Heart left ventricle (tissue), 16 donors: ENCODE measurements around the gene CST7. TPM values are rescaled to one million over a fixed set of nuclear protein-coding genes. Genes with fewer than 3 reads are reported as not detected.

Experiments used
- ATAC-seq, 4 donors: fragments of 200-7000 bp; cut with Tn5 transposase; one replicate each; pipeline ENCODE4 v1.9.1; 2020 to 2022; ENCODE audit warnings: moderate library complexity in 4 of 4, mild to moderate bottlenecking in 3 of 4, moderate number of reproducible peaks in 1 of 4
- DNase-seq, 5 donors: peaks; one replicate each; pipeline ENCODE4 v3.0.0-alpha.2; 2020
- H3K27ac ChIP-seq, 12 donors: fragments of 200-600 bp; sonication (generic) in 4 of 12; one replicate each; pipeline versions ENCODE4 v1.5.0 to v1.8.0; 2016 to 2022; ENCODE audit warnings: mild to moderate bottlenecking in 2 of 12
- H3K27me3 ChIP-seq, 9 donors: fragments of 200-600 bp; sonication (generic) in 2 of 9; one replicate each; pipeline versions ENCODE4 v1.5.1 to v1.8.0; 2016 to 2022; ENCODE audit warnings: mild to moderate bottlenecking in 3 of 9
- H3K36me3 ChIP-seq, 9 donors: fragments of 200-600 bp; sonication (generic) in 2 of 9; one replicate each; pipeline versions ENCODE4 v1.5.0 to v1.8.0; 2018 to 2022; ENCODE audit warnings: mild to moderate bottlenecking in 2 of 9
- H3K4me1 ChIP-seq, 12 donors: fragments of 200-600 bp; sonication (generic) in 4 of 12; one replicate each; pipeline versions ENCODE4 v1.5.0 to v1.8.0; 2016 to 2022; ENCODE audit warnings: mild to moderate bottlenecking in 3 of 12
- H3K4me3 ChIP-seq, 12 donors: fragments of 200-600 bp; sonication (generic) in 4 of 12; one replicate each; pipeline versions ENCODE4 v1.5.0 to v1.8.0; 2017 to 2022; ENCODE audit warnings: mild to moderate bottlenecking in 9 of 12, moderate library complexity in 4 of 12
- H3K9me3 ChIP-seq, 12 donors: fragments of 200-600 bp; sonication (generic) in 4 of 12; one replicate each; pipeline versions ENCODE4 v1.5.0 to v1.8.0; 2016 to 2022; ENCODE audit warnings: mild to moderate bottlenecking in 1 of 12
- CTCF ChIP-seq, 12 donors: fragments of 200-600 bp; sonication (generic) in 4 of 12; IDR thresholded peaks; one replicate each; pipeline versions ENCODE4 v1.5.0 to v1.8.0; 2018 to 2022; ENCODE audit warnings: antibody characterized with exemption in 12 of 12, mild to moderate bottlenecking in 5 of 12
- POLR2A ChIP-seq, 2 donors: fragments of 450-650 bp; IDR thresholded peaks; one replicate each; pipeline ENCODE4 v1.6.1; 2017; ENCODE audit warnings: antibody characterized with exemption in 2 of 2, mild to moderate bottlenecking in 2 of 2, moderate library complexity in 2 of 2
- WGBS, 4 donors: extraction: QIAGEN DNeasy Blood & Tissue Kit in 2 of 4; methylation state at CpG; one replicate each; pipeline versions ENCODE4 v1.1.5 to v1.1.7; 2013 to 2018; 5-methylcytosine and 5-hydroxymethylcytosine counted together
- intact Hi-C, 10 donors: fragments of 100-400 bp; cut with DNase I; formaldehyde crosslinking; loops; one replicate each; pipeline versions ENCODE4 v1.11.1 to v1.14.2; 2022
- polyA plus RNA-seq, 2 donors: library from polyadenylated mRNA; stranded (reverse); fragments of 200-250 nt; gene quantifications; one replicate each; pipeline ENCODE4 v1.2.3, GENCODE V29; 2013
- total RNA-seq, 9 donors: library from RNA; depleted of rRNA in 2 of 9; stranded (reverse); fragments of >200 nt in 2 of 9; fragmentation: NEBNext Ultra II Directional in 3 of 9; extraction: Animal tissue kit (Norgen Biotek cat#: 25700) in 3 of 9; gene quantifications; one replicate each; pipeline versions ENCODE4 v1.1.0 to v1.2.4, GENCODE V29; 2016 to 2023
- donor health status: ischemic (EF 13 %, LVEDD 7.1; RV severe dilation, severe dysfunction).
- donor health status: healthy with polysubstance abuse.
- donor health status: DM: no; HTN: yes; CAD: no.
- donor health status: DM: no; HTN: no; CAD: no.
- donor health status: ischemic (EF 25% LVEDD 6.9; RV normal size, moderate dysfunction).
- donor health status: ischemic (EF 25% LVEDD 5.7; RV mildly dilated, moderate dysfunction).
- donor health status: healthy.
- donor health status: DM: yes; HTN: yes; CAD: no.
- donor health status: ischemic (EF 35%, LVEDD 5.7; RV mildly dilated, moderate dysfunction).
- donor health status: nonischemic (EF 11% LVEDD 7.7; RV severe dilation, severe dysfunction).
- donor health status: DM: yes; HTN: yes; CAD: no.
- donor health status: PGD.
- donor health status: ischemic (EF 29% LVEDD 5.4; RV normal size, mild dysfunction).
- donor health status: nonischemic (EF 23%, LVEDD 6.1; RV moderate dilation, normal function).

Gene CST7
- total and polyA plus RNA-seq, 11 donors: 0.35 to 8.4 (median 1.4) TPM

- no peak for DNase-seq
- WGBS, 4 donors: 76 to 83% (median 78%) methylated on average over 19 to 20 of the region's 20 CpGs
- no peak for ATAC-seq
- Histone ChIP-seq H3K27me3 (no peaks in the 10 kb centered on the region), H3K9me3 (no peaks in the 10 kb centered on the region), H3K27ac (peak overlapping the region in 1 of 12 donors; percentile 32), H3K36me3 (peaks cover 0 to 75% (median 41%) of the 10 kb centered on the region in 9 donors), H3K4me1 (peaks cover 0 to 20% (median 0%) of the 10 kb centered on the region in 12 donors), H3K4me3 (no peak overlapping the region)
- intact Hi-C loops: no loop called here
- TF ChIP-seq POLR2A (IDR thresholded peaks at IDR 0.05): no peak
- no peak for TF ChIP-seq CTCF (IDR thresholded peaks at IDR 0.05)
Measured at GRCh38 chr20:24958506-24959385, 9.7 kb downstream of the CST7 start.

GRCh38 chr20:24959591-24960301, 10.7 kb downstream of the CST7 start:
- Histone ChIP-seq H3K36me3 (peaks cover 0 to 85% (median 49%) of the 10 kb centered on the region in 9 donors), H3K27ac (peak overlapping the region in 2 of 12 donors; percentile 2 to 70), H3K4me1 (peaks cover 0 to 11% (median 0%) of the 10 kb centered on the region in 12 donors), H3K9me3 (no peaks in the 10 kb centered on the region), H3K27me3 (no peaks in the 10 kb centered on the region), H3K4me3 (no peak overlapping the region)
- WGBS, 4 donors: 76 to 82% (median 79%) methylated on average over 11 to 14 of the region's 14 CpGs
- DNase-seq (no peak), ATAC-seq (no peak)
- intact Hi-C loops: loop anchor here in 1 of 10 donors (10.0 kb wide), 1 partner anchor 55 kb away; no protein-coding TSS in a partner anchor
- TF ChIP-seq CTCF (IDR thresholded peaks at IDR 0.05) (no peak), POLR2A (IDR thresholded peaks at IDR 0.05) (no peak)

- ATAC-seq: no peak
- Histone ChIP-seq H3K27me3 (no peaks in the 10 kb centered on the region), H3K27ac (peak overlapping the region in 2 of 12 donors; percentile 2 to 70), H3K9me3 (no peaks in the 10 kb centered on the region), H3K4me1 (peaks cover 0 to 5% (median 0%) of the 10 kb centered on the region in 12 donors), H3K36me3 (peaks cover 0 to 91% (median 55%) of the 10 kb centered on the region in 9 donors), H3K4me3 (no peak overlapping the region)
- TF ChIP-seq POLR2A (IDR thresholded peaks at IDR 0.05) (no peak), CTCF (IDR thresholded peaks at IDR 0.05) (no peak)
- intact Hi-C loops: loop anchor here in 1 of 10 donors (10.0 kb wide), 1 partner anchor 54 kb away; no protein-coding TSS in a partner anchor
- WGBS, 4 donors: 94 to 98% (median 95%) methylated on average over 8 to 10 of the region's 10 CpGs
- DNase-seq: no peak
Measured at GRCh38 chr20:24960302-24960801, 11.3 kb downstream of the CST7 start.
